Epithelial cell of prostate (primary cell): ENCODE results near the gene ANKRD1.

Experiments
- DNase-seq: peaks from one replicate; pipeline ENCODE4 v3.0.0-alpha.2; 2011; ENCODE audit warnings: low read depth, low spot score
- H3K27ac ChIP-seq: fragments of 450-650 bp; 2 replicates; pipeline ENCODE4 v1.5.1; 2017; ENCODE audit warnings: mild to moderate bottlenecking

ANKRD1 gene

GRCh38 chr10:90866050-90866598 is 54.8 kb downstream of the ANKRD1 start:
- no peak overlapping the region for H3K27ac ChIP-seq
- DNase-seq = no peak

GRCh38 chr10:90865401-90865800 is 55.5 kb downstream of the ANKRD1 start:
- no peak overlapping the region for H3K27ac ChIP-seq
- no peak for DNase-seq

GRCh38 chr10:90862908-90863514 is 57.9 kb downstream of the ANKRD1 start:
- no peak overlapping the region for H3K27ac ChIP-seq
- DNase-seq = no peak
